ENCODE measurements around the gene TTLL11.

DNA sequence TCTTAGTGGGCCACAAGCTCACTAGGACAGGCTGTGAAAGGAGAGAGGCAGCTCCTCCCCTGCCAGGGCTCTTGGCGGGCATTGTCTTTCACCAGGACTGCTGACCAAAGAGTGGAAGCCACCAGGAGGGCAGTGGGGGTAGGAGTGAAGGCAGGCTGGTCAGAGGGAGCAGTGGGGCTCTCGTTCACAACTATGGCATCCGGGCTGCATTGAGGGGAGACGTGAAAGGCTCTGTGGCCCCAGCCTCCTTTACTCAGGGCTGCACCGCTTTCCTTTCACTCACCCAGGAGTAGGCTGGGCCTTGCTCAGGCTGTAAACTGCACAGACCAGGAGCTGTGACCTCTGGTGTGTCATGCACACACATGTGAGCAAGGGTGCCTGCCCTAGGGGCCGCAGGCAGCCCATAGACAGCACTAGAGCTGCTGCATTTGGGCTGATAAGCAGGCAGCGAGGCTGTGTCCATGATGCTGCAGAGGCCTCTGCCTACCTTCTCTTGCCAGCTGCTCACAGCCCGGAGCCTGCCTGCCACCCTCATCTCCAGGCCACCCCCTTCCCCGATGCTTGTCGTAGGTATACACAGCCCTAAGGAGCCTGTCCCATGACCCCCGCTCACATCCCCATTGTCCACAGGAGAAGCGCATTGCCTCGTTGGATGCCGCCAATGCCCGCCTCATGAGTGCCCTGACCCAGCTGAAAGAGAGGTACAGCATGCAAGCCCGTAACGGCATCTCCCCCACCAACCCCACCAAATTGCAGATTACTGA lies 311.2 kb downstream of the TTLL11 start:
- TF ChIP-seq, protein P1, sequence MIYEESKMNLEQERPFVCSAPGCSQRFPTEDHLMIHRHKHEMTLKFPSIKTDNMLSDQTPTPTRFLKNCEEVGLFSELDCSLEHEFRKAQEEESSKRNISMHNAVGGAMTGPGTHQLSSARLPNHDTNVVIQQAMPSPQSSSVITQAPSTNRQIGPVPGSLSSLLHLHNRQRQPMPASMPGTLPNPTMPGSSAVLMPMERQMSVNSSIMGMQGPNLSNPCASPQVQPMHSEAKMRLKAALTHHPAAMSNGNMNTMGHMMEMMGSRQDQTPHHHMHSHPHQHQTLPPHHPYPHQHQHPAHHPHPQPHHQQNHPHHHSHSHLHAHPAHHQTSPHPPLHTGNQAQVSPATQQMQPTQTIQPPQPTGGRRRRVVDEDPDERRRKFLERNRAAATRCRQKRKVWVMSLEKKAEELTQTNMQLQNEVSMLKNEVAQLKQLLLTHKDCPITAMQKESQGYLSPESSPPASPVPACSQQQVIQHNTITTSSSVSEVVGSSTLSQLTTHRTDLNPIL (CRISPR knock-in tag; IDR thresholded peaks at IDR 0.05; ENCODE audit: low read depth) = no peak
- TF ChIP-seq, protein P2, sequence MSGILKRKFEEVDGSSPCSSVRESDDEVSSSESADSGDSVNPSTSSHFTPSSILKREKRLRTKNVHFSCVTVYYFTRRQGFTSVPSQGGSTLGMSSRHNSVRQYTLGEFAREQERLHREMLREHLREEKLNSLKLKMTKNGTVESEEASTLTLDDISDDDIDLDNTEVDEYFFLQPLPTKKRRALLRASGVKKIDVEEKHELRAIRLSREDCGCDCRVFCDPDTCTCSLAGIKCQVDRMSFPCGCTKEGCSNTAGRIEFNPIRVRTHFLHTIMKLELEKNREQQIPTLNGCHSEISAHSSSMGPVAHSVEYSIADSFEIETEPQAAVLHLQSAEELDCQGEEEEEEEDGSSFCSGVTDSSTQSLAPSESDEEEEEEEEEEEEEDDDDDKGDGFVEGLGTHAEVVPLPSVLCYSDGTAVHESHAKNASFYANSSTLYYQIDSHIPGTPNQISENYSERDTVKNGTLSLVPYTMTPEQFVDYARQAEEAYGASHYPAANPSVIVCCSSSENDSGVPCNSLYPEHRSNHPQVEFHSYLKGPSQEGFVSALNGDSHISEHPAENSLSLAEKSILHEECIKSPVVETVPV (CRISPR knock-in tag; IDR thresholded peaks at IDR 0.05) = no peak

Data from SK-N-SH treated with all-trans-retinoic acid at 6 μM for 48 hours (cell line).